HG03457 (cell line): ENCODE data around the gene CPA5.

ENCODE experiments used
- ATAC-seq: cut with Tn5 transposase; IDR thresholded peaks from one replicate; pipeline ENCODE4 v1.9.1; 2021; ENCODE audit warnings: moderate number of reproducible peaks; ENCODE audit not compliant: unreplicated experiment

CPA5 gene

DNA sequence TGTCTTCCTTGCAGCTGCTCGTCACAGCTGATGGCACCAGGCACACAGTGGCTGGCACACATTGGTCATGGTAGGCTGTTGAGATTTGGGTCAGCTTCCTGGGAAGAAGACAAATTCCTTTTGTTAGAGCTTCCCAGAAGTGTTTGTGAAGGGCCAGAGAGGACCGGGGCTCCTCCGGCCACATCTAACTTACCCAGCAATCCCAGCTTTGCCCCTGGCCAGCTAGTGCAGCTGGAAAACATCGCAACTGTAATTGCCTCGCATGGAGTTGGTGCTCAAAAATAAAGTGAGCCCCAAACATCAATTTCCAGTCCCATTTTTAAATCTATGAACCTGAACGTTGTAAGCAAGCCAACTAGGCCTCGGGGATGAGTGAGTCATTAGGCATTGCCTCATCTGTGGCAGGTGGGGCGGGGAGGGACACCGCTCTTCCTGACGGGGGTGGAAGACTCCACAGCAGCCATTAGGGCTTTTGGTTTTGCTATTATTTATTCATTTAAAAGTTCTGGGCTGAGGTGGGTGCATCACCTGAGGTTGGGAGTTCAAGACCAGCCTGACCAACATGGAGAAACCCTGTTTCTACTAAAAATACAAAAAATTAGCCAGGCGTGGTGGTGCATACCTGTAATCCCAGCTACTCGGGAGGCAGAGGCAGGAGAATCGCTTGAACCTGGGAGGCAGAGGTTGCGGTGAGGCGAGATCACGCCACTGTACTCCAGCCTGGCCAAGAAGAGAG, 12.4 kb downstream of the CPA5 start:
- no peak for ATAC-seq

DNA sequence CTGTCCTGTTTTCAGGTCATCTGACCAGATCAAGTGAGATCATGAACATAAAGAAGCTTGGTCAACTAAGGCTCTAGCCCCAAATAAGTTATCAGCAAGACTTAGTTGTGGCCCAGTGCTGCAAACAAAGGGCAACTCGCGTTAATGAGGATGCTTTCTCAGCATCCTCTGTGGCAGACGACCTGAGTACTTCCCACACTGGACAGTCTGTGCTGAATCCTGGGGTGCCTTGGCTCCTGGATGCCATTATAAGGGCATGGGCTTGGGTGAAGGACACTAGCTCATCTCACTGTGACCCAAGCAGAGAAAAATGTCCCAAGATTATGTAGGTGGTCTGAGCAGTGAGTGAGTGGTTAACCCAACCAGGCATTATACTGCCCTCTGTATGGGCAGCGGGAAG, 13.9 kb downstream of the CPA5 start:
- no peak for ATAC-seq

DNA sequence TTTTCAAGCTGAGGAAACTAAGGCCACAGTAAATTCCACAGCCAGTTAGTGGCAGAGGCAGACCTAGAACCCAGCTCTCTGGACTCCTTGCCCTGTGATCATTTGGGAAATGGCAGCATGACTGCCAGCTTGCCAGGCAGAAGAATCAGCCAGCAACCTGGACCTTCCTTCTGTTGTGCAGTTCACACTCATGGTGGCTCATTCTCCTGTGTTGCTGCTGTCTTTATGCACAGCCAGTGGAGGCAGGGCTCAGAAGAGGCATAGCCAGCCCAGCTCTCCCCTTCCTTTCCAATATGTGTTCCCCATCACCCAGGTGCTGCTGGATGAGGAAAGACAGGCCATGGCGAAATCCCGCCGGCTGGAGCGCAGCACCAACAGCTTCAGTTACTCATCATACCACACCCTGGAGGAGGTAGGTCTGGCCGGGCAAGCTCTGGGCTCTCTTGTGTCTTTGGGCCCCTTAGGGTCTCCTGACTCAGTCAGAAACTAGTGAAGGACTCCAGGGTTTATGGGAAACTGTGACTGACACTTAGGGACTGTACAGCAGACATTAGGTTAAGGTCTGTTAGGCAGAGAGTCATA, 14.8 kb downstream of the CPA5 start:
- no peak for ATAC-seq

DNA sequence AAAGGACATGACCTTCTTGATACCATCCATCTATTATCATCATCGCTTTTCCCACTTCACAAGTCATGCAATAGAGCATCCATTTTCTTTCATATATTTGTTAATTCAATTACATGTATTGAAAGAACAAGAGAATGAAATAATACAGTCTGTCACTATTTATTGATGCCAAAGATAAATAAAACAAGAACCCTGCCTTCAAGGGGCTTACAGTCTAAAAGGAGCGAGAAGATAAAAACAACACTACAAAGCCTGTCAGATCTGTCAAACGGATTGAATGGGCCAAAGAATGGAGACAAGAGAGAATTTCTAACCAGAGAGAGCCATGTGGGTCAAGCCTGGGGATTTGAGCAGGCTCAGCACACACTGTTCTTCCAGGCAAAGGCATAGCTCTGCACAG, 15.9 kb downstream of the CPA5 start:
- no peak for ATAC-seq

- ATAC-seq: no peak
Observed at GRCh38 chr7:130361681-130362080, 17.1 kb downstream of the CPA5 start.

DNA sequence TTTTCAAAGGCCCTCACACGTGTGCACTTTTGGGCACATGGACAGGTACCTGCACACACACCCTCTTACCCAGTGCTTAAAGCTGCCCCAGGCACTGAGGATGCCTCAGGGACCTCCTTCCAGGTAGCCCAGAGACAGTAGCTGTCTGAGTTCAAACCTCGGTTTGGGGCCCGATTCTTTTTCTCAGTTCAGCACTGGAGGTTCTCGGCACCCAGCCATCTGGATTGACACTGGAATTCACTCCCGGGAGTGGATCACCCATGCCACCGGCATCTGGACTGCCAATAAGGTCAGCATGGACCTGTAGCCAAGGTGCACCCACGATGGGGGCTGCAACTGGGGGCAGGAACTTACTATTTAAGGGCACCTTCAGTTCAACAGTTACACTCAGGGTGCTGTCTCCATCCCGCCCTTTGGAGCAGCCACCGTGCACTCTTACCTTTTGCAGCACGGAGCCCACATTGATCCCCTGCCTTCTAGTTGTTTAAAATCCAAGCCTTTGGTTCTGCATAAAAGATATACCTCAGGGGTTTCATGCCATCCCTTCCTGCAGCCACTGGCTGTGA, 17.7 kb downstream of the CPA5 start:
- ATAC-seq: no peak

DNA sequence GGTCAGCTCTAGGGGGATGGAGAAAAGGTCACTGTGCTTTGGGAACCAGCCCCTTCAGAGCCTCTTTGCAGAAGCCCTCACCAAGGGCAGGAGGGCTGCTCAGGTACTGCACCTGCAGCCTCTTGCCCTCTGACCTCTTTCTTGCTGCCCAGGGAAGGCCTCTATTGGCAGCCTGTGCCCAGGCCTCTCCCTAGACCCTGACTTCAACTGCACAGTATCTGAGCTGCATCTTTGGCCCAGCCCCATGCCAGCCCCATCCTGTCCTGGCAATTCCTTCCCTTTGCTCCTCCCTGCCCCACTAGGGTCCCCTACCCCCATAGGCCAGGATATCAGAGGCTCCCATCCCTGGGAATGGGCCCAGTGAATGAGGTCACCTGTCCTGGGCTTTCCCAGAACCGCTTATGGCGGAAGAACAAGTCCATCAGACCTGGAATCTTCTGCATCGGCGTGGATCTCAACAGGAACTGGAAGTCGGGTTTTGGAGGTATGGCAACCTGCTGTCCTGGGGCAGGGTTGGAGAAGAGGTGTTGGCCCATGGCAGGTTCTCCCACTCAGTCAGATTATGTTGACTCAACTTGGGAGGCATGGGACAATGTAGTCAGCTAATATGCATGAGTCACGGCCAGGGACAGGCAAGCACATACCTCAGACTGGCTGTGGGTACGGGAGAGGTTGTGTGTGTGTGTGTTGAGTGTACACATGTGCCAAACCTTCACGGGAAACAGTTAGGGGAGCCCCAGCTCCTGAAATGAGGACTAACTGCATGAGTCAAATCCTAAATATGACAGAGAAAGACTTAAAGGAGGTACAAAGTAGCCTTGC, 18.6 kb downstream of the CPA5 start:
- no peak for ATAC-seq

DNA sequence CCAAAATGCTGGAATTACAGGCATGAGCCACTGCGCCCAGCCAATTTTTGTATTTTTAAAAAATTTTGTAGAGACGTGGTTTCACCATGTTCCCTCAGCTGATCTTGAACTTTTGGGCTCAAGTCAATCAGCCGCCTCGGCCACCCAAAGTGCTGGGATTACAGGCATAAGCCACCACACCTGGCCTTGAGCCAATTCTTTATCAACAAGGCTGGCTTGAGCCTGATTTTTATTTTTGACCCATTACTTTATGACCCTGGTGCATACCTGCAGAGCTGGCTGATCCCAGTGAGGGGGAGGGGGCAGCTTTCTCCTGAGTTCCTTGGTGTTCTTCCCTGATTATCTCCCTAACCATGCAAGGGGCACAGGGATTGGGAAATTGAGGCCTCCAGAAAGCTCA, 19.8 kb downstream of the CPA5 start:
- no peak for ATAC-seq

GRCh38 chr7:130365088-130365487, 20.5 kb downstream of the CPA5 start:
- ATAC-seq: no peak

- no peak for ATAC-seq
Observed at GRCh38 chr7:130365511-130366441, 21.2 kb downstream of the CPA5 start.

DNA sequence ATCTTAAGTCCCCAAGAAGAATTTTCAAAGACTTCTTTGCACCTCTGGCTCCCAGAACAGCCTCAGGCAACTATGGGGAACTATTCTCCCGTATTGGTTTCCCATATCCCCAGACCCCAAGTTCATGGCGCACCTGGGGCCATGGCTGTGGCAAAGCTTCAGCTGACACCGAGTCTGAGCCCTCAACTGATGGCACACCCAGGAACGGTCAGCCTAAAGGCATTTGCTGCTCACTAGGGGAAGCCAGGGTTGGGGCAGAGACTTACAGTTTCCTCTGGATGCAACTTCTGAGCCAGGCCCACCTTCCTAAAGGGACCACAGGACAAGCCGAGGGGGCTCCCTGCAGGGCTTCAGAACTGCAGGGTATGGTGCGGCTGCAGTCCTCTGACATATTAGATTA, 21.9 kb downstream of the CPA5 start:
- no peak for ATAC-seq

DNA sequence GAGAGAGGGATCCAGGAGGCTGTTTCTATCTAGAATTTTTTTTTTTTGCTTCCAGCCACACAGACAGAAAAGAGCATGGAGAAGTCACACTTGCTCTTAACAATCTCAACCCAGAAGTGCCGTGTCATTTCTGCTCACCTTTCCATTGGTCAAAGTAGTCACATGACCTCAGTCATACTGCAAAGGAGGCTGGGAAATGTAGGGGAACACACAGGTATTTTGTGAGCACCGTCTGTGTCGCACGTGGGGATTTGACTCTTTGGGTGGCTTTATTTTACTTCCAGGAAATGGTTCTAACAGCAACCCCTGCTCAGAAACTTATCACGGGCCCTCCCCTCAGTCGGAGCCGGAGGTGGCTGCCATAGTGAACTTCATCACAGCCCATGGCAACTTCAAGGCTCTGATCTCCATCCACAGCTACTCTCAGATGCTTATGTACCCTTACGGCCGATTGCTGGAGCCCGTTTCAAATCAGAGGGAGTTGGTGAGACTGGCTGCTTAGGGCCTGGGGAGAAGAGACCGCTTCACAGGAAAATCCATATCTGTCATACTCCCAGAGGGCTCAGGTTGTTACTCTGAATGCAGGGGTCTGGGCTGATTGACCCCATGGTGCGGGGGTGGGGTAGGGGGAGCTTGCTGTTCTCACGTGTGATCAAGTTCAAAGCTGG, 22.6 kb downstream of the CPA5 start:
- no peak for ATAC-seq

GRCh38 chr7:130367836-130368746, 23.5 kb downstream of the CPA5 start:
- ATAC-seq: no peak

DNA sequence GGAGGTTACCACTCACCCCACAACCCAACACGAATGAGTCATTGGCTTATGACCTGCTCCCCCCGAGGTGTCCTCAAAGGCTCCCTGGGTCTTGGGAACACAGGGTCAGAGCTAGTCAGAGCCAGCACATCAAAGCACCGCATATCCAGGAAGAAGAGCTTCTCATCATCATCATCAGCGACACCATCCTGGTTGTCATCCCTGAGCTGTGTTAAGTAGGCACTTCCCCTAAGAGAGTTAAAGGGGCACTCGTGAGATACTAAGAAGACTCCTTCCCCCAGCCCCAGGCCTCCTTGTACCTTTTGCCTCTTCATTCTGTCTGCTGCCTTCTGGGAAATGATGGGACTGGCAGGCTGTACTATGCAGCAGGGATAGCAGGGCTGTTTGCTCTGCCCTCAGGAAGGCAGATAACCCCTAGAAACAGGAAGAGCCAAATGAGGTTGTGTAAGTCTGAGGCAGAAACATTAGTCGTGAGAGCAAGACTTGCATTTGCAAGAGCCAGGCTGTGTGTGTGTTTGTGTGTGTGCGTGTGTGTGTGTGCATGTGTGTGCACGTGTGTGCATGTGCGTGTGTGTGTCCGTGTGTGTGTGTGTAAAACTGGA, 24.6 kb downstream of the CPA5 start:
- ATAC-seq: no peak

DNA sequence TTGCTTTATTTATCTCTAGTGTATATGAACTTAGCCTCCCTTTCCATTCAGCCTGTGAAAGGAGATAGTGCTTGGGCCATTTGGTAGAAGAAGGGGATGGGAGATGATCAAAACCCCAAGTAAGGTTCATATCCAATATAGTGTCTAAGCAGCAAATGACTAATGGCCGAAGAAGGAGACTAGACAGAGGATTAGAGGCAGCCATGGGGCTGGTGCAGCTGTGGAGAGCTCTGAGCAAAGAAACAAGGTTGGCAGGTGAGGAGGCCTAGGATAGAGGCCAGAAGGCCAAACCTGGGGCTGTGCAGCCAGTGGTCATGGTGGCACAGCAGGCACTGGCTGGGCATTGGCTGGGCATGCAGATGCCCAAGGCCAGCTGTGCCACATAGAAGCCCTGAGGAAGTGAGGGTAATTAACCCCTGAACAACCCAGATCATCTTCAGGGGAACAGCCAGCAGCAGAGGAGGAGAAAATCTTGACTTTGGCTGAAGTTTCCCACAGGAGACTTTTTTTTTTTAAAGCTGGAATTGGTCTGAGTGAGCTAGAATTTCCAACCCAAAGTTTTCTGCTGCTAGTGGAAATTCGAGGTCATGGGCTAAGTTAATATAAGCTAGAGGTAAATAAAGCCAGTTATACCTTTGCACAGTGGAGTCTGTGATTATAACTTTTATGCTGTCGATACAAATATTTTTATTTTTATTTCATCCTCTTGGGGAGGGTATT, 25.4 kb downstream of the CPA5 start:
- no peak for ATAC-seq

DNA sequence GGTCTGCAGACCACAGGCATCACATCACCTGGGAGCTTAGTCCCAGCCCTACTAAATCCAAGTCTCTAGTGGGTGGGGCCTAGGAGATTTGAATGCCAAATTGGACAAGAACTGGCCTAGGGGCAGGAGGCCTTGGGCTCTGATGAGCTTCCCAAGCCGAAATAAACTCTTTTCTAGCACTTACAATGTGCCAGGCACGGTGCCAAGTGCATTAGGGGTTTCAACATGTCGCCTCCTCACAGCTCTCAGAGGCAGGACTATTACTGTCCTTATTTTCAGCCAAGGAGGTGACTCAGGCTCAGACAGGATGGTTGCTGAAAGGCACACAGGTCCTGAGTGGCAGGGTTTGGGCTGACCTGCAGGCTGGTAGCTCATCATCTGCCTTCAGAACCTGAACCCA, 26.4 kb downstream of the CPA5 start:
- no peak for ATAC-seq

DNA sequence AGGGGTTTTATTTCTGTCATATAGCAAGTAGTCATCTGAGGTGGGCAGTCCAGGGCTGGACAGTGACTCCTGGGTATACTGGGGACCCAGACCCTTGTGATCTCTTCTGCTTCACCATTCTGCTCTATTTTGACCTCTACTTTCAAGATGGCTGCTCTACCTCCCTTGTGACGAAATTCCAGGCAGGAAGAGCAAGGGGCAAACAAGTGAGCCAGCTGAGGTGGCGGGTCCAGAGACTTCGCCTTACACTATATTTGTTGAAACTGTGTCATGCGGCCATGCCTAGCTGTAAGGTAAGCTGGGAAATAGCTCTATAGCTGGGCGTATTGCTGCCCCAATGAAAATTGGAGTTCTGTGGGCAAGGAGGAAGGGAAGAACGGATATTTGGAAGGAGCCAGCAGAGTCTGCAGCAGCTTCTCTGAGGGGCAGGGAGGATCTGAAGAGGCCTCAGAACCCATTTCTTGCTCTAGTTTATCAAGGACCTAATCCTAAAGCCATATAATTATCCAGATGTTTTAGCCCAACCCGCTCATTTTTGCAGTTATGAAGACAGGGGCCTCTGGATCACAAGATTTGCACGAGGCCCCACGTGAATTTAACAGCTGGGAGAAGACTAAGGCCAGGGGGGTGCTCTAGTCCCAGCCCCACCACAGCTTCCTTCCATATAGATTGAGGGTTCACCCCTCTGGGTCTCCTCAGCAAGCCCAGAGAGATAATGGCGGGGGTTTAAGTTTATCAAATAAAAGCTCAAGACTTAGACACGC, 28.0 kb downstream of the CPA5 start:
- no peak for ATAC-seq
